GM19467 (cell line): ENCODE data around the gene RNF103.
A peak's percentile ranks its signal among the peaks of the same experiment; 100 is the strongest.
"Not testable (repeated sequence)": the region's sequence is repeated elsewhere in the genome, so short reads cannot be mapped to it uniquely, and the experiment has no call there.

Experiments
- ATAC-seq: cut with Tn5 transposase; IDR thresholded peaks from one replicate; pipeline ENCODE4 v1.9.1; 2021; ENCODE audit warnings: mild to moderate bottlenecking, moderate library complexity; ENCODE audit not compliant: unreplicated experiment

Gene RNF103

DNA sequence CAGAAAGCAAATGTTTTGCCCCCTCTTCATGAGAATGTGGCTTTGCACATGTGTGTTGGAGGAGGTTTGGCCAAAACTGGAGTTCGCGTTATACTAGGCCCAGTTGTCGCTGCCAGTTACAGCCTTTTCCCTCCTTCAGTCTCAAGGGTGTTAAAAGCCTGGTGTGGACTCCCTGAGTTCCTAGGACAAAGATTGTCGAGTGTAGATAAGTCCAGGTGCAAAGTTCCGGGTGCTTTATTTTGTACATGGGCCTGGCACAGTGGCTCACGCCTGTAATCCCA is 542 bp upstream of the RNF103 start:
- ATAC-seq, result no peak

DNA sequence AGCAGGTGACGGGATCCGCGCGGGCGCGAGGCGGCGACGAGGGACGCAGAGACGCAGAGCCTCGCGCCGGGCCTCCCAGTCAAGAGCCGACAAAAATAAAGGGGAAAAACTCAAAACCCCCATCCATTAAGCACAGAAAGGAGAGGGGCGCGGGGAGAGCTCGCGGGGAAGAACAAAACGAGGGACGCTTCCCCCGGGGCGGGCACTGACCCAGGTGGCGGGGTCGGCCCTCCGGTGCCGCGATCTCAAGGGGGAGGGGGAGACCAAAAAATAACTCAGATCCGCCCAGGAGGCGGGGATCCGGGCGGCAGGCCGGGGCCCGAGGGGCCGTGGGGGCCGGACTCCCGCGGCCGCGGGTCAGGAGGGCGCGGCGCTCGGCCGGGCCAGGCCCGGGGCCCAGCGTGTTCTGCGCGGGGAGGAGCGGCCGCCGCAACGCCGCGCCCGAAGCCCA is 597 bp downstream of the RNF103 start:
- ATAC-seq, result peak; percentile 46

DNA sequence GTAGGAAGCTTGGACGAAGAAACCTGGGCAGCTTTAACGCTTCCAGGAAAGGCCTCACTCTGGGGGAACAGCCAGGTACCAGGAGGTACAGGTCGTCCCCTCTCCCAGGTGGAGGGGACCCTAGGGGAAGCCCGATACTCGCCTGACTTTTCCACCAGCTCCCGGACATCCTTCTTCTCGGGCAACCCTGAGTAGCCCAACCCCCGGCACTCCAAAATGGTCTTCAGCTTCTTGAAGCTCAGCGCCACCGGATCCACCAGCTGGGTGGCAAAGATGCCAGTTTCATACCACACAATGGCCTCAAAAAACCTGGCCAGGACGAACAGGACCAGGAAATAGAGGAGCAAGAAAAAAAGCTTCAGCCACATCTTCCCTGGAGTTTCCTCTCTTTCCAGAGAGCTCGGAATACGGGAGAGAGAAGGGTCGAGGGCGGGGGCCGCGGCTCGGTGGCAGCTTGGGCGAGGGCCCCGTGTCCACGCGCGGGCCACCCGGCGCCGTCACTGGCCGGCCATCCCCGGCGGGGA is 1.1 kb downstream of the RNF103 start:
- ATAC-seq, result peak; percentile 24

DNA sequence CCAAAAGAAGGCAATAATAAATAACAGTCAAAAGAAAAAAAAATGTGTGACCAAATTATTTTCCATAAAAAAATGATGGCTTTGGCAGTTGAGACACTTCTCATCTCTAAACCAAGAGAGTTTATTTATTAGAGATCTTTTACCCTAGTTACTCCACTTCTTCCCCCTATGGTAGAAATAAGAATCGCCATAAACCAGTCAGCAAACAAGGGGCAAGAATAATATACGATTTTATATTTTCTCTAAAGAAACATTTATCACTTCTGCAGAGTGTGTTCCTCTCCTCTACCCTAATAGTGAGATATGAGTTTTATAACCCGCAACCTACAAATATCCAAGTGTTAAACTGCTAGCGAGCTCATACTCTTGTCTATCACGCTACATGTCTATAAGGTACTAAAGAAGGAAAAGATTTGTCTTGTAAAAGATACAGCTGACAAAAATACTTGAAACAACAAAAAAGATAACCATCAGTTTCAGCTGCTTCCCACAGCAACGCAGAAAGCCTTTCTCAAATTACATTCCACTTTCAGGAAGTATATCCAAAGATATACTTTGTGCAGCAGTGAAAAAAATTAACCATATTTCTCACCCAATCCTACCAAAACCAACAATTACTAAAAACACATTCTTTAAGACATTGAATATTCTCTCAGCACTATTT is 2.3 kb downstream of the RNF103 start:
- ATAC-seq, result no peak

DNA sequence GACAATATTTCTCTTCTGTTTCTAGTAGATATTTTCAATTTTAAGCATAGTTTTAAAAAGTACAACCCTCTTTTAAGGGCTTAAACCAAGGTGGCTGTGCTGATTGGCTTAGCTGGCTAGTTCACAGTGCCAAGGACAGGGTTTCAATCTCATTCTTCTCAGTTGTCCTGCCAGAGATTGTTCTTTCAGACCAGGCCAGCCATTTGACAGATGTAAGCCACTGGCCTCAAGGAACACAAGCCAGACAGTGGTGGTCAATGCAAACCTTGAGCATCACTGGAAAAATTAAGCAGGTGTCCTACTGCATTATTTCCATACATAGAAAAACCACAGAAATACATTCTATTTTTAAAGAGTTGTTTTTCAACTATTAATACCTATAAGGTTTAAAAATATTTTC is 5.9 kb downstream of the RNF103 start:
- no peak for ATAC-seq

DNA sequence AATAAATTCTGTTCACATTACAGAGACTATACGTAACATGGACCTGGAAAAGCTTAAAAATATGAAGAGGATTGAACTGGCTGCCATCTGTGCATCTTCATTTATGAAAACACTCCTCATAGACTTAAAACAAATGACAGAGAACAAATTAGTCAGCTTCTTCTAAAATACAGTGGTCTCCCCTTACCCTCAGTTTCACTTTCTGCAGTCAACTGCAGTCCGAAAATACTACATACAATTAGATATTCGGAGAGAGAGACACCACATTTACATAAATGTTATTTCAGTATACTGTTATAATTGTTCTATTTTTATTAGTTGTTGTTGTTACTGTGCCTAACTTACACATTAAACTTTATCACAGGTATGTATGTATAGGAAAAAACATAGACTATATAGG is 6.5 kb downstream of the RNF103 start:
- ATAC-seq, result no peak

DNA sequence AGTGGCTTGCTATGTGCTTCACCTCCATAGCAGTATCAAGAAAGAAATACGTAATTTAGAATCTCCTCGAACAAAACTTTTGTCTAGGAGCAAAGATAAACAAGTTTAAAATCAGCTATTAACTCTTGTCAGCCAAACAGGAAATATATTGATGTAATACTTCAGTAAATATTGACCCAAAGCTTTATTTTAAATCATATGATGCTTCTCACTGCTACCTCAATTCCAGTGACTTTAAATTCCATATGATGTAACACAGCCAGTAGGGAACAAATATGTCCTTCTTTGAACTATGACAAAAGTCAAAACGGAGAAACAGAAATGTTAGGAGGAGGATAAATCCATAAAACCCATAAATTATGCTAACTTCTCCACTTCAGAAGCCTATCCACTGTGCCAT is 7.2 kb downstream of the RNF103 start:
- ATAC-seq, result no peak

DNA sequence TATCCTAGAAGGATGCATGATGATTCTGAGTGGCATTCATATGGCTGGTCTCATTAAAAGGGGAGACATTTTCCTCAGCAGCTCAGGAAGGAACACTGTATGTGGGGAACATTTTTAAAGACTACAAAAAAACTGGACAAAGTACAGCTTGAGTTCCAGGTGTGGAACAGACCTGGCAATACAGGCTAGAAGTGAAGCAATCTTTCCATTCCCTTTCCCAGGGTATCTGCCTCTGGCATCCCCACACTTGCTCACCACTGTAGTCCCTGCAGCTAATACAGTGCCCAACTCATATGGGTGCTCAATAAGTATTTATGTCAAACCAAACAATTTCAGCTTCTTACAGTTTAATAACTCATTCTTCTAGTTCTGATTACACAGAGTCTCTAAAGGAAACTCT is 8.1 kb downstream of the RNF103 start:
- ATAC-seq, result no peak

DNA sequence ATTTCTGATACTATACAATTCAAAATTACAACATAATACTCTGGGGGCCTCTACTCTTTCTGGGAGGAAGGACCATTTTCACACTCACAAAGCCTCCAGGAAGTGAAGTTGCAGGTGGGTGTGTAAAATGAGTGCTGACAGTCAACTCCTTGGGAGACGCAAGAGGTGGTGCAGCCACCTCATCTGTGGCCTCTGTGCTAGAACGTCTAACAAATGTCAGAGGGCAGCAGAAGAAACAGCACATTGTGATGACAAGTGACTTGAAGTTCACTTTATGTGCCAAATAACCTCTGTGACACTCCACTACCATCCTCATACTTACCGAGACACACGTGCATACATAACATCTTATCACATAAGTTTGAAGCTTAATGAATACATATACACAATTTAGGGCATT is 10.2 kb downstream of the RNF103 start:
- no peak for ATAC-seq

DNA sequence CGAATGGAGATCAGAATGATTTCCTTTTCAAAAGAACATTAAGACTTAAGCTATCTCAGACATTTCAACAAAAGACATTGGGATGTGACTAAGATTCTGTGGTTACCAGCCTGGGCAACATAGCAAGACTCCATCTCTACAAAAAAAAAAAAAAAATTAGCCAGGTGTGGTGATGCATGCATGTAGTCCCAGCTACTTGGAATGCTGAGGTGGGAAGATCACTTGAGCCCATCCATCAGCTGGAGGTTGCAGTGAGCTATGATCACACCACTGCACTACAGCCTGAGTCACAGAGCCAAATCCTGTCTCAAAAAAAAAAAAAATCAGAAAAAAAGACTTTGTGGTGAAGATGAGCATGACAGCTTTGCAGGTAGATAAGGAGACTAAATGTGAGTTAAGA is 12.8 kb downstream of the RNF103 start:
- no peak for ATAC-seq

DNA sequence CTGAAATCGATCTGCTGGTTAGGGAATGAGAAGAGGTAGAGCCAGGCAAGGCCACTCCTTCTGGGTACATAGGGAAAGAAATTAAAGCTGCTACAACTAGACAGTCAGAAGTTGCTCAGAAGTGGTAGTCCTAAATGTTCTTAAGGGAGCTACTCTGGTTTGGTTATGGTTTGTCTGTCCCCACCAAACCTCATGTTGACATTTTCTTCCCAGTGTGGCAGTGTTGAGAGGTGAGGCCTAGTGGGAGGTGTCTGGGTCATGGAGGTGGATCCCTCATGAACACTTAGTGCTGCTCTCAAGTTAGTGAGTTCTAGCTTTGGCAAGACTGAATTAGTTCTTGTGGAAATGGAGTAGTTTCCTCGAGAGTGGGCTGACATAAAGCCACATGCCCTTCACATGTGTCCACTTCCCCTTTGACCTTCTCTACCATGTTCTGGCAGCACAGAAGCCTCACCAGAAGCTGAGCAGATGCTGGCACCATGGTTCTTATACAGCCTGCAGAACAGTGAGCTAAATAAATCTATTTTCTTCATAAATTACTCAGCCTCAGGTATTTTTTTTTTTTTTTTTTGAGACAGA is 14.7 kb downstream of the RNF103 start:
- no peak for ATAC-seq

DNA sequence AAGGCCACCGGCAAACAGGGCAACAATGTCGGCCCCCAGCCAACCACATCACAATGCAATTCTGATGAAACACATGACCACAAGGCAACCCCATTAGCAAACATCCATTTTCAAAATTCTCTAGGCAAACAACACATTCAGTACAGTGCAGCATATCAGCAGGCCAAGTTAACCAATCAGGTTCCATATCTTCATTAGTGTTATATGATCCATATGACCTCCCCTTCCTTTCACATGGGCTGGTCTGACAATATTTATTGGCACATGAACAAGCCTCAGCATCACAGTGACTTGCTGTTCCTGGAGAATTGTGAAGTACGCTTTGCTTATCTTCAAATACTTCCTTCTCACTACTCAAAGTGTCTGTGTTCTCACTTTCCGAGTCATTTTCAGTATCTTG is 19.8 kb downstream of the RNF103 start:
- no peak for ATAC-seq

DNA sequence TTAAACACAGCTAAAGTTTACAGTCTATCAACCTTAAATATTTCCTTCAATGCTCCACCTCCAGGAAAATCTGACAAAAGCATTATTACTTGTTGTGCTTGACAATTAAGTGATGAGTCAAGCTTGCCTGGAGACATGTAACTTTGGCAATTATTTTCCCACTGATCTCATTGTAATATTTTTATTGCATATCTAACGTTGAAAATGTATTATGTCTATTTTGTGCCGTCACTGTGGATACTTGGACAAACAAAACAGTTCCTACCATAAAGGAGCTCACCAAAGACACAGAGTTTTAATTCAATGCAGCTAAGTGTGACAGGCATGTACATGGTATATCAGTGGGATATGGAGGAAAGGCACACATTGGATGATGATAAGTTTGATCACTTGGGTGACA is 24.7 kb downstream of the RNF103 start:
- ATAC-seq, result no peak

DNA sequence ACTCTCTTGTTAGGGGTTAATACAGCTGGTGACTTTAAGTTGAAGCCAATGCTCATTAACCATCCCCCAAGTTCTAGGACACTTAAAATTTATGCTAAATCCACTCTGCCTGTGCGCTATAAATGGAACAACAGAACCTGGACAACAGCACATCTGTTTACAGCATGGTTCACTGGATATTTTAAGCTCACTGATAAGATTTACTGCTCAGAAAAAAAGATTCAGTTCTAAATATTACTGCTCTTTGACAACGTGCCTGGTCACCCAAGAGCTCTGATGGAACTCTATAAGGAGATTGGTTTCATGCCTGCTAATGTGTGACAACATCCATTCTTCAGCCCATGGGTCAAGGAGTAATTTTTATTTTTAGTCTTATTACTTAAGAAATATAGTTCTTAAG is 27.5 kb downstream of the RNF103 start:
- no peak for ATAC-seq

DNA sequence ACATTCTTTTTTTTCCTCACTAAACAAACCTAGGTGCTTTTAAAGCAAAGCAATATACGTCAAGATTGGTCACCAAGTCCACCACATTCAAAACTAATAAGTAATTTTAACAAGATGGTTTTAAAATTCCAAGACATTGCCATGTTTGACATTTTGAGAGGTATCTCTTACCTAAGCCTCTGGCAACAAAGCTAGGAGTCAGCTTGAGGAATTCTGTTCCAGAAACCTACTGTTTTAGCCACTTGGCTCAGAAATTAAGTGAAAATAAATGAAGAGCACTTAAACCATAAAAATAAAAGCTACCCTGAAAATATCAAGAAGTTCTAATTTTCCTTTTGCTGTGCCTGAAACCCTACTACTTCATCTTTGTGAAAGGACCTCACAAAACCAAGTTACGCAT is 30.4 kb downstream of the RNF103 start:
- ATAC-seq, result no peak

DNA sequence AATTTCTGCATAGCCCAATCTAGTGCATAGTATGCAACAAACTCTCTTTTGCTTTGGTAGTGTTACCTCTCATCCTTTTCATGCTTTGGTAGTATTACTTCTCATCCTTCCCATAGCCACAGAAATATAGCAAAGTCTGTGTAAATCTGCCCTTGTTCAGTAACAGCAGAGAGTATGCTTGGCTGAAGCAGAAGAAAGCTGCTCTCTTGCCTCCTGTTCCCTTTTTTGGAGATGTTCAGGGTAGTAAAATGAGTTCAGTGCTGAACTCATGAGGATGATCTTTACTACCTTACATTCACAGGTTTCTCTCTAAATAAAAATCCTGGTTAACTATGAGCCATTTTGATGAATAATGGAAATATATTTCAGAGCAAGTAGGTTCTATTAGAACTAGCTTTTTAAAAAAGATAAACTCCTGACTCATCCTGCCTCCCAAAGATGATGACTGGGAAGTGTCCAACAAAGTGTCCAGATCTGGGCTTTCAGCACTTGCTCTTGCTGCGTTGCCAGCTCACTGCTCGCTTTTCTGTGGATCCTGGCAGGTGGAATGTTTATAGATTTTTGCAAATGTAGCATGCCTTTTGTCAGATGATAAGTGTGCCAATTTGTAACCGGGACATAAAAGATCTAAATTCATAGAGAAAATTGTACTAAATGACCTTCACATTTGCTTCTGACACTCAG is 31.0 kb downstream of the RNF103 start:
- no peak for ATAC-seq

DNA sequence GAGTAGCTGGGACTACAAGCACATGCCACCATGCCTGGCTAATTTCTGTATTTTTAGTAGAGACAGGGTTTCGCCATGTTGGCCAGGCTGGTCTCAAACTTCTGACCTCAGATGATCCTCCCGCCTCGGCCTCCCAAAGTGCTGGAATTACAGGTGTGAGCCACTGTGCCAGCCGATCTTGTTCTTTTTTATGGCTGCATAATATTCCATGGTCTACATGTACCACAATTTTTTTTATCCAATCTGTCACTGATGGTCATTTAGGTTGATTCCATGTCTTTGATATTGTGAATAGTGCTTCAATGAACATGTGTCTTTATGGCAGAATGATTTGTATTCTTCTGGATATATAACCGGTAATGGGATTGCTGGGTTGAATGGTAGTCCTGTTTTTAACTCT is 34.0 kb downstream of the RNF103 start:
- ATAC-seq, result not testable (repeated sequence)

DNA sequence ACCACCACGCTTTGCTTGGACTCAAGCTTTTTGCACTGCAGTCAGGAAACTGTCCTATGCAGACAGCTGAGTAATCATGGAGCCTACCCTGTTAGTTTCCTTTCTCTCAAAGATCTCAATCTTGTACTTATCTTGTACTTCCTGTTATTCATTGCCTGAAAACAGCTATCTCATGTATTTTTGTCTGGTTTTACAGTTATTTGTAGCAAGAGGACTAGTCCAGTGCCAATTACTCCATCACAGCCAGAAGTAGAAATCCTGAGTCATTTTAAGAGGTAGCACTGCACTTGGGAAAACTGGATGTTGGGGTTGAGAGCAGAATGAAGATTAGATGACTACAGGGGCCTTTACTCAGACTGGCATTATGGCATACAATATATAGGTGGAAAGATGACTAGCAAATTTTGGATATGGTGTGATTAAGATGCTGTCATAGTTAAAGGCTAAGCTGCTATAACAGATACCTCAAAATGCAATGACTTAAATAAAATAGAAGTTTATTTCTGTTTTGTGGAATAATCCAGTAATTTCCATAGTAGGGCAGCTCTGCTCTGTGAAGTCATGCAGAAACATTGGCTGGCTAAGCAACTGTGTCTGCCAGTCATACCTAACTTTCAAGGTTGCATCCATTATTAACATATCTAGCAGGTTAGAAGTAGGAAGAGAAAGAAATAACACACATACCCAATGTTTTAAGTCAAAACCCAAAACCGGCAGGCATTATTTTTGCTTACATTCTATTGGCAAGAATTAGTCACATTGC is 39.3 kb downstream of the RNF103 start:
- ATAC-seq, result no peak

DNA sequence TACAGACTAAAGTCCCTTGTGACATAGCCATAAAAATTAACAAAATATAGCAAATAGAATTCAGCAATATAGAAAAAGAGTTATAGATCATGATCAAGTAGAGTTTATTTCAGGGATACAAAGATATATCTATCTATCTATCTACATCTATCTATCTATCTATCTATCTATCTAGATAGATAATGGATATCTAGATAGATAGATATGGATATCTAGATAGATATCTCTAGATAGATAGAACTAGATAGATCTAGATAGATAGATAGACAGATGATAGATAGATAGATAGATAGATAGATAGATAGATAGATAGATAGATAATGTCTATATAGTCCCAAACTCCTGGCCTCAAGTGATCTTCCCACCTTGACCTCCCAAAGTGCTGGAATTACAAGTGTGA is 43.1 kb downstream of the RNF103 start:
- no peak for ATAC-seq

DNA sequence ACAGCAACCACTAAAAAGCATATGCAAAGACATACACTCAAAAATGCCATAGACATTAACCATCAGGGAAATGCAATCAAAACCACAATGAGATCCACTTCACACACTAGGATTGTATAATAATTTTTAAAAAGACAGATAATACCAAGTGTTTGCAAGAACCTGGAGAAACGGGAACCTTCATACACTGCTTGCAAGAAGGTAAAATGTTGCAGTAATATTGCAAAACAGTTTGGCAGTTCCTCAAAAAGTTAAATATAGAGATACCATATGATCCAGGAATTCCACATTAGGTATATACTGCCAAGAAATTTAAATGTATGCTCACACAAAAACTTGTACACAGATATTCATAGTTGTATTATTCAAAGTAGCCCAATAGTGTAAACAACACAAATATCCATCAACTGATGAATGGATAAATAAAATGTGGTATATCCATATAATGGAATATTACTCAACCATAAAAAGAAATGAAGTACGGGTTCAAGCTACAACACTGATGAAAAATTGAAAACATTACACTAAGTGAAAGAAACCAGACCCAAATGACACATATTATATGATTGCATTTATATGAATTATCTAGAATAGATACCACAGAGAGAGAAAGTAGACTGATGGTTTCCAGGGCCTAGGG is 45.7 kb downstream of the RNF103 start:
- no peak for ATAC-seq

DNA sequence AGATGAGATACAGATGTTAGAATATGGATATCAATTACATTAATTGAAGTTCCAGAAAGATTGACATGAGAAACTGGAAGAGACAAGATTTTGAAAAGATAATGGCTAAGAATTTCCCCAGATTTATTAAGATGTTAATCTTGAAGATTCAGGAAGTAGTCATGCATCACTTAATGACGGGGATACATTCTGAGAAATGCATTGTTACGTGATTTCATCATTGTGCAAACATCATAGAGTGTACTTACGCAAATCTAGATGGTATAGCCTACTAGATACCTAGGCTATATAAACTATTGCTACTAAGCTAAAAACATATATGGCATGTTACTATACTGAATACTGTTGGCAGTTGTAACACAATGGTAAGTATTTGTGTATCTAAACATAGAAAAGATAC is 53.6 kb downstream of the RNF103 start:
- ATAC-seq, result no peak
